ENCODE results near the gene TRIP6. TPM values are rescaled to one million over a fixed set of nuclear protein-coding genes. Genes with fewer than 3 reads are reported as not detected.
A peak's percentile ranks its signal among the peaks of the same experiment; 100 is the strongest.

TRIP6 gene
- total and polyA plus RNA-seq, 9 donors, result 31.7 to 57.6 (median 46.8) TPM

DNA sequence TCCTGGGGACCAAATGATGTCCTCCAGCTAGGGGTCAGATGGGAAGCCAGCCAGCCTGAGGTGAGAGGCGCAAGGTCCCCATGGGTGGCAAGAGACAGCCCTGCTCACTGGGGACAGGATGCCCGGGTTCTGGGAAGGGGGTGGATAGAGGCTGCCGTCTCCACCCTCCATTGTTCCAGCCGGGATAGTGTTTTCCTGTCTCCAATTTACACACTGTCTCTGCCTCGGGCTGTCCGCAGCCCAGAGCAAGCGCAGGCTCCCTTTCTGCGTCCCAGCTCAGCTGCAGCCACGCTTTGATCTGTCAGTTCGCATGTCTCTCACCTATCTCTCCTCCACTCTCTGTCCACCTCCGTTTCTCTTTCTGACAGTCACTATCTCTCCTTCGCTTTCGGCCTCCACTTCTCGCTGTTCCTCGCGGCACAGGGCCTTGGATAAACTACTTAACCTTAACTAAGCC, 41.9 kb upstream of the TRIP6 start:
- peaks cover 35% of the 10 kb centered on the region for H3K36me3 ChIP-seq (ENCODE audit: control insufficient read depth, insufficient read depth, low read length)
- H3K27ac ChIP-seq (ENCODE audit: low read length), result peak overlapping the region; percentile 84
- 17% methylated on average over 13 of the region's 16 CpGs for WGBS (ENCODE audit: insufficient coverage)
- peaks cover 29% of the 10 kb centered on the region for H3K4me1 ChIP-seq (ENCODE audit: control insufficient read depth, insufficient read depth, low read length)
- peaks cover 10% of the 10 kb centered on the region for H3K27me3 ChIP-seq (ENCODE audit: control insufficient read depth, insufficient read depth, low read length)
- DNase-seq, result peak; percentile 40
- no peaks in the 10 kb centered on the region for H3K9me3 ChIP-seq (replicated peaks; ENCODE audit: control insufficient read depth, low read depth, low read length)
- H3K4me3 ChIP-seq (ENCODE audit: low read length), result peak overlapping the region; percentile 83

DNA sequence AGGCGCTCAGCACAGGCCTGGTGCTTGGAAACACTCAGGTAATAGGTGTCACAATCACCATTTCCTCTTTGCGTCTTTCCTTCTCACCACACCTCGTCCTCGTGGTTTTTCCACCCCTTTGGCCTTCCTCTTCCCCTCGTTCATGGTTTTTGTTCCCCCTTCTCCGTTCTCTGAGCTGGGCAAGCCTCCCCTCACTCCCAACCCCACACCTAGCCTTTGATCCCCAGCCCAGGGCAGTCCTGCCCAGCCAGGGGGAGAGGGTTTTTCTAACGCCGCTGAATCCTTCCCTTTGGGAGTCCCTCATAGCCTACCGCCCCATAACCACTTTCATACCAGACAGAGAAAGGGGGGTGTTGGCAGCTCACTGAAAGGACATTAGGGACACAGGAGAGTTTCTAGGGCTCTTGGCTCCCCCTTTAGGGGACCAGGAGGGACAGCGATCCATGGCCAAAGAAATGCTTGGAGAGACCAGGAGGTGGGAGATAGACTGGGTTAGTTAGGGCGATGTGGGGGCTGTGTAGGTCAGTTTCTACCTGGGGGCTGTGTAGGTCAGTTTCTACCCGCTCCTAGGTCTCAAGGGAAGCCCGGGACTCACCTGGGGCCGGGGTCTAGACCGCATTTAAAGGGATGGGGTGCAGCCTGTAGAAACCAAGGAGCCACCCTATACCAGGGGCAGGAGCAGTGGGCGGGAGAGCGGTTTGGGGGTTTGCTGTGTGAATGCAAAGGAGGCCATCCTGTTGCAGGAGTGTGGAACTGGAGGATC, 41.3 kb upstream of the TRIP6 start:
- H3K27ac ChIP-seq (ENCODE audit: low read length), result peak overlapping the region; percentile 84

GRCh38 chr7:100826514-100827329, 40.5 kb upstream of the TRIP6 start:
- Histone ChIP-seq H3K9me3 (replicated peaks; ENCODE audit: control insufficient read depth, low read depth, low read length) (no peaks in the 10 kb centered on the region), H3K27me3 (ENCODE audit: control insufficient read depth, insufficient read depth, low read length) (peaks cover 10% of the 10 kb centered on the region), H3K36me3 (ENCODE audit: control insufficient read depth, insufficient read depth, low read length) (peaks cover 24% of the 10 kb centered on the region), H3K4me3 (ENCODE audit: low read length) (peak overlapping the region; percentile 83), H3K4me1 (ENCODE audit: control insufficient read depth, insufficient read depth, low read length) (peaks cover 29% of the 10 kb centered on the region), H3K27ac (ENCODE audit: low read length) (peak overlapping the region; percentile 84)
- WGBS (ENCODE audit: insufficient coverage), result 0% methylated on average over 48 of the region's 71 CpGs
- peak; percentile 47 for DNase-seq

More for the DNA sequence above, 41.3 kb upstream of the TRIP6 start:
- peaks cover 10% of the 10 kb centered on the region for H3K27me3 ChIP-seq (ENCODE audit: control insufficient read depth, insufficient read depth, low read length)
- H3K4me1 ChIP-seq (ENCODE audit: control insufficient read depth, insufficient read depth, low read length), result peaks cover 29% of the 10 kb centered on the region
- H3K4me3 ChIP-seq (ENCODE audit: low read length), result peak overlapping the region; percentile 83
- DNase-seq, result peak; percentile 65
- no peaks in the 10 kb centered on the region for H3K9me3 ChIP-seq (replicated peaks; ENCODE audit: control insufficient read depth, low read depth, low read length)
- 3% methylated on average over 10 of the region's 17 CpGs for WGBS (ENCODE audit: insufficient coverage)
- H3K36me3 ChIP-seq (ENCODE audit: control insufficient read depth, insufficient read depth, low read length), result peaks cover 28% of the 10 kb centered on the region

GRCh38 chr7:100827330-100828226, 39.6 kb upstream of the TRIP6 start, which contains the start of gene EPHB4:
EPHB4 (minus strand) TSS chr7:100827523; CDS start chr7:100827030, 493 bp downstream.
- under 1% methylated on average over 55 of the region's 80 CpGs for WGBS (ENCODE audit: insufficient coverage)
- peaks cover 29% of the 10 kb centered on the region for H3K4me1 ChIP-seq (ENCODE audit: control insufficient read depth, insufficient read depth, low read length)

DNA sequence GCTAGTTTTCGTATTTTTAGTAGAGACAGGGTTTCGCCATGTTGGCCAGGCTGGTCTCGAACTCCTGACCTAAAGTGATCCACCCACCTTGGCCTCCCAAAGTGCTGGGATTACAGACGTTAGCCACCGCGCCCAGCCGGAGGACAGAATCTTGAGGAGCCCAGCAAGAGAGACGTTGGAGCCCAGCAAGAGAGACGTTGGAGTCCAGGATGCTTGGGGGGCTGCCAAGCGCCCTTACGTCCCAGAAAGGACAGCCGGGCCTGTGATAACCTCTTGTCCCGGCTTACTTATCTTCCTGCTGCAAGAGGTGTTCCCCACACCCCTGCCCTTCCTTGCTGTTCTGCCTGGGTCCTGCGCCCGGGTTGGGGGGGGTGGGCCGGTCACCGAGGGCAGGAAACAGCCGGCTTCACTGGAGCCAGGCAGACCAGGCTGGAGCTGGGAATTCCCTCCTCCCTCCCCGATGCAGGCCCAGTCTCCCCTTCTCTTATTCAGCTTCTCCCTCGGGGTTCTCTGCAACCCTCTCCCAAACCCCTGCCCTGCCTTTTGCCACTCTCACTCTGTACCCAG, 38.0 kb upstream of the TRIP6 start:
- peak overlapping the region; percentile 90 for H3K27ac ChIP-seq (ENCODE audit: low read length)
- H3K4me3 ChIP-seq (ENCODE audit: low read length), result no peak overlapping the region
- H3K4me1 ChIP-seq (ENCODE audit: control insufficient read depth, insufficient read depth, low read length), result peaks cover 29% of the 10 kb centered on the region
- peak; percentile 54 for DNase-seq
- H3K27me3 ChIP-seq (ENCODE audit: control insufficient read depth, insufficient read depth, low read length), result peaks cover 10% of the 10 kb centered on the region
- no peaks in the 10 kb centered on the region for H3K9me3 ChIP-seq (replicated peaks; ENCODE audit: control insufficient read depth, low read depth, low read length)
- 32% methylated on average over 18 of the region's 20 CpGs for WGBS (ENCODE audit: insufficient coverage)
- H3K36me3 ChIP-seq (ENCODE audit: control insufficient read depth, insufficient read depth, low read length), result no peaks in the 10 kb centered on the region

More at GRCh38 chr7:100827330-100828226, 39.6 kb upstream of the TRIP6 start, which contains the start of gene EPHB4:
- peak within 1 kb of the TSS; percentile 83 for H3K4me3 ChIP-seq (ENCODE audit: low read length)
- no peaks in the 10 kb centered on the region for H3K9me3 ChIP-seq (replicated peaks; ENCODE audit: control insufficient read depth, low read depth, low read length)
- peak within 1 kb of the TSS; percentile 90 for H3K27ac ChIP-seq (ENCODE audit: low read length)
- peaks cover 15% of the 10 kb centered on the region for H3K36me3 ChIP-seq (ENCODE audit: control insufficient read depth, insufficient read depth, low read length)
- peaks cover 10% of the 10 kb centered on the region for H3K27me3 ChIP-seq (ENCODE audit: control insufficient read depth, insufficient read depth, low read length)
- DNase-seq, result peak; percentile 98

DNA sequence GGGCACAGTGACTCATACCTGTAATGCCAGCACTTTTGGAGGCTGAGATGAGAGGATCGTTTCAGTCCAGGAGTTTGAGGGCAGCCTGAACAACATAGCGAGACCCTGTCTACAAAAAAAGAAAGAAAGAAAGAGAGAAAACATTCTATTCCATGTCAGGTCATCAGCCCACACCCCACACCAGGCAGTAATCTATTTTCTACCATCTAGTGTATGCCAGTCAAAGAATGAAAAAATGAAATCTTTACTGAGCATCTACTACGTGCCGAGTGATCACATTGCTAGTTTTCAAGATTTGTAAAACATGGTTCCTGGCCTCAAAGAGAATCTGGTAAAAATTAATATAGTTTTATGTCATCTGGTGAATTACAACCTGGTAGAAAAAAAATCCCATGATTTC, 36.8 kb upstream of the TRIP6 start:
- no CpG with 5 or more reads among the region's 4 CpGs for WGBS (ENCODE audit: insufficient coverage)
- Histone ChIP-seq H3K27me3 (ENCODE audit: control insufficient read depth, insufficient read depth, low read length) (peaks cover 10% of the 10 kb centered on the region), H3K4me1 (ENCODE audit: control insufficient read depth, insufficient read depth, low read length) (peaks cover 18% of the 10 kb centered on the region), H3K36me3 (ENCODE audit: control insufficient read depth, insufficient read depth, low read length) (no peaks in the 10 kb centered on the region), H3K27ac (ENCODE audit: low read length) (no peak overlapping the region), H3K4me3 (ENCODE audit: low read length) (no peak overlapping the region), H3K9me3 (replicated peaks; ENCODE audit: control insufficient read depth, low read depth, low read length) (no peaks in the 10 kb centered on the region)
- no peak for DNase-seq

GRCh38 chr7:100832281-100832633, 34.9 kb upstream of the TRIP6 start:
- WGBS (ENCODE audit: insufficient coverage), result no CpG with 5 or more reads among the region's 5 CpGs
- H3K27me3 ChIP-seq (ENCODE audit: control insufficient read depth, insufficient read depth, low read length), result peaks cover 10% of the 10 kb centered on the region
- H3K4me3 ChIP-seq (ENCODE audit: low read length), result no peak overlapping the region
- no peak for DNase-seq
- H3K36me3 ChIP-seq (ENCODE audit: control insufficient read depth, insufficient read depth, low read length), result no peaks in the 10 kb centered on the region
- H3K9me3 ChIP-seq (replicated peaks; ENCODE audit: control insufficient read depth, low read depth, low read length), result no peaks in the 10 kb centered on the region
- no peak overlapping the region for H3K27ac ChIP-seq (ENCODE audit: low read length)
- H3K4me1 ChIP-seq (ENCODE audit: control insufficient read depth, insufficient read depth, low read length), result peaks cover 20% of the 10 kb centered on the region

- 30% methylated on average over 6 of the region's 17 CpGs for WGBS (ENCODE audit: insufficient coverage)
- H3K27me3 ChIP-seq (ENCODE audit: control insufficient read depth, insufficient read depth, low read length), result no peaks in the 10 kb centered on the region
- H3K4me3 ChIP-seq (ENCODE audit: low read length), result no peak overlapping the region
- H3K9me3 ChIP-seq (replicated peaks; ENCODE audit: control insufficient read depth, low read depth, low read length), result no peaks in the 10 kb centered on the region
- DNase-seq, result peak; percentile 64
- peak overlapping the region; percentile 95 for H3K27ac ChIP-seq (ENCODE audit: low read length)
- no peaks in the 10 kb centered on the region for H3K36me3 ChIP-seq (ENCODE audit: control insufficient read depth, insufficient read depth, low read length)
- H3K4me1 ChIP-seq (ENCODE audit: control insufficient read depth, insufficient read depth, low read length), result peaks cover 16% of the 10 kb centered on the region
These were observed 31.0 kb upstream of the TRIP6 start for GRCh38 chr7:100835903-100836811.

DNA sequence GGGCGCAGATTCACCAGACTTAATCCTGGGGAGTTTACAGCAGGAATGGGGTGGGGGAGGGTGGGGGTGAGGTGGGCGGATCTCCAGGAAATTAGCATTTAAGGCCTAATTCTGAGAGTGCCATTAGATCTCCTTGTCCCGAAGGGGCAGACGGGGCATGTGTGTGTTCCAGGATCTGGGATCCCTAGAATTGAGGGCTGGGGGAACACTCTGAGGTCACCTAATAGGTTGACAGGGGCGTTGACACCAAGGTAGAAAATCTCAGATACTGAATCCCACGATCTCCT, 30.4 kb upstream of the TRIP6 start:
- H3K27me3 ChIP-seq (ENCODE audit: control insufficient read depth, insufficient read depth, low read length), result no peaks in the 10 kb centered on the region
- no peaks in the 10 kb centered on the region for H3K9me3 ChIP-seq (replicated peaks; ENCODE audit: control insufficient read depth, low read depth, low read length)
- WGBS (ENCODE audit: insufficient coverage), result no CpG with 5 or more reads among the region's 6 CpGs
- H3K4me1 ChIP-seq (ENCODE audit: control insufficient read depth, insufficient read depth, low read length), result peaks cover 16% of the 10 kb centered on the region
- H3K36me3 ChIP-seq (ENCODE audit: control insufficient read depth, insufficient read depth, low read length), result no peaks in the 10 kb centered on the region
- no peak for DNase-seq
- peak overlapping the region; percentile 41 for H3K4me3 ChIP-seq (ENCODE audit: low read length)
- peak overlapping the region; percentile 95 for H3K27ac ChIP-seq (ENCODE audit: low read length)

Measured in muscle of leg (tissue), 11 donors.